ENCODE measurements around the gene CLIC3.

Gene CLIC3

GRCh38 chr9:136982232-136983051 is 13.9 kb downstream of the CLIC3 start, which contains the start of gene LCNL1:
LCNL1 (plus strand) TSS chr9:136982993; CDS start chr9:136983587, 594 bp downstream.
- DNase-seq (ENCODE audit: low read depth in 2 of 2, low spot score in 1 of 2) = no peak

GRCh38 chr9:136981588-136982231 is 14.7 kb downstream of the CLIC3 start:
- DNase-seq (ENCODE audit: low read depth in 2 of 2, low spot score in 1 of 2) = no peak

- DNase-seq (ENCODE audit: low read depth in 2 of 2, low spot score in 1 of 2) = no peak
Observed at GRCh38 chr9:136980669-136981478, 15.5 kb downstream of the CLIC3 start.

- DNase-seq (ENCODE audit: low read depth in 2 of 2, low spot score in 1 of 2) = no peak
Observed at GRCh38 chr9:136979769-136980587, 16.4 kb downstream of the CLIC3 start.

GRCh38 chr9:136978865-136979544 is 17.4 kb downstream of the CLIC3 start:
- no peak for DNase-seq (ENCODE audit: low read depth in 2 of 2, low spot score in 1 of 2)

- DNase-seq (ENCODE audit: low read depth in 2 of 2, low spot score in 1 of 2) = peak; percentile 41 to 48
Observed at GRCh38 chr9:136978073-136978864, 18.1 kb downstream of the CLIC3 start.

GRCh38 chr9:136977649-136978072 is 18.7 kb downstream of the CLIC3 start:
- DNase-seq (ENCODE audit: low read depth in 2 of 2, low spot score in 1 of 2) = no peak

GRCh38 chr9:136977223-136977622 is 19.1 kb downstream of the CLIC3 start, which contains the start of gene PTGDS:
PTGDS (plus strand) TSS chr9:136977504; CDS start chr9:136977579, 75 bp downstream.
- no peak for DNase-seq (ENCODE audit: low read depth in 2 of 2, low spot score in 1 of 2)

- DNase-seq (ENCODE audit: low read depth in 2 of 2, low spot score in 1 of 2) = no peak
Observed at GRCh38 chr9:136975644-136976043, 20.7 kb downstream of the CLIC3 start.

GRCh38 chr9:136974817-136975535 is 21.4 kb downstream of the CLIC3 start:
- DNase-seq (ENCODE audit: low read depth in 2 of 2, low spot score in 1 of 2) = no peak

GRCh38 chr9:136973618-136974617 is 22.4 kb downstream of the CLIC3 start:
- no peak for DNase-seq (ENCODE audit: low read depth in 2 of 2, low spot score in 1 of 2)

- no peak for DNase-seq (ENCODE audit: low read depth in 2 of 2, low spot score in 1 of 2)
Observed at GRCh38 chr9:136972743-136973142, 23.6 kb downstream of the CLIC3 start.

- DNase-seq (ENCODE audit: low read depth in 2 of 2, low spot score in 1 of 2) = no peak
Observed at GRCh38 chr9:136972335-136972734, 24.0 kb downstream of the CLIC3 start.

GRCh38 chr9:136971746-136972145 is 24.6 kb downstream of the CLIC3 start:
- no peak for DNase-seq (ENCODE audit: low read depth in 2 of 2, low spot score in 1 of 2)

- no peak for DNase-seq (ENCODE audit: low read depth in 2 of 2, low spot score in 1 of 2)
Observed at GRCh38 chr9:136970361-136970760, 26.0 kb downstream of the CLIC3 start.

GRCh38 chr9:136969774-136970173 is 26.6 kb downstream of the CLIC3 start:
- DNase-seq (ENCODE audit: low read depth in 2 of 2, low spot score in 1 of 2) = no peak

GRCh38 chr9:136969150-136969549 is 27.2 kb downstream of the CLIC3 start:
- no peak for DNase-seq (ENCODE audit: low read depth in 2 of 2, low spot score in 1 of 2)
